K562 (cell line): Measurements from ENCODE around the gene TMEM225B.

Experiments
- PHF21A ChIP-seq: fragments of 450-650 bp; IDR thresholded peaks from 2 replicates; pipeline ENCODE4 v1.6.1; 2017; ENCODE audit warnings: low read depth, borderline replicate concordance
- POLR2A ChIP-seq: fragments of 450-650 bp; conservative IDR thresholded peaks from 2 replicates; pipeline ENCODE4 v1.6.1; 2016
- SIN3A ChIP-seq, 2 experiments: fragments of 150-350 bp in 1 of 2; IDR thresholded peaks; 2 replicates each; pipeline ENCODE4 v1.6.1; 2011 to 2016; ENCODE audit warnings: borderline replicate concordance in 2 of 2, low read depth in 2 of 2, low read length in 2 of 2, mild to moderate bottlenecking in 2 of 2, moderate library complexity in 2 of 2; ENCODE audit not compliant: control insufficient read depth in 1 of 2
- ZBTB7A ChIP-seq: IDR thresholded peaks from 2 replicates; pipeline ENCODE4 v1.6.1; 2011; ENCODE audit warnings: low read depth, mild to moderate bottlenecking, low read length, moderate library complexity, borderline replicate concordance; ENCODE audit not compliant: control insufficient read depth
- TF ChIP-seq, protein P1 (sequence below): sonication (generic); formaldehyde crosslinking; IDR thresholded peaks from 2 replicates; pipeline ENCODE4 v1.8.1; 2022; ENCODE audit warnings: missing genetic modification reagents

DNA sequence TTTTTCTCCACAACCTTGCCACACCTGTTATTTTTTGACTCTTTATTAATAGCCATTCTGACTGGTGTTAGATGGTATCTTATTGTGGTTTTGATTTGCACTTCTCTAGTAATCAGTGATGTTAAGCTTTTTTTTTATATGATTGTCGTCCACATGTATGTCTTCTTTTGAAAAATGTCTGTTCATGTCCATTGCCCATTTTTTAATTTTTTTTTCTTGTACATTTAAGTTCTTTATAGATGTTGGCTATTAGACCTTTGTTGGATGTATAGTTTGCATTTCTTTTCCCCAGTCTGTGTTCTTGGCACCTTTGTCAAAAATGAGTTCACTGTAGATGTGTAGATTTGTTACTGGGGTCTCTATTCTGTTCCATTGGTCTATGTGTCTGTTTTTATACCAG, 47.5 kb downstream of the TMEM225B start:
- TF ChIP-seq POLR2A (no peak), ZBTB7A (no peak), PHF21A (no peak), SIN3A (IDR thresholded peaks at IDR 0.05; ENCODE audit: borderline replicate concordance in 2 of 2, control insufficient read depth in 1 of 2, low read depth in 2 of 2, low read length in 2 of 2) (no peak)
- TF ChIP-seq, protein P1, sequence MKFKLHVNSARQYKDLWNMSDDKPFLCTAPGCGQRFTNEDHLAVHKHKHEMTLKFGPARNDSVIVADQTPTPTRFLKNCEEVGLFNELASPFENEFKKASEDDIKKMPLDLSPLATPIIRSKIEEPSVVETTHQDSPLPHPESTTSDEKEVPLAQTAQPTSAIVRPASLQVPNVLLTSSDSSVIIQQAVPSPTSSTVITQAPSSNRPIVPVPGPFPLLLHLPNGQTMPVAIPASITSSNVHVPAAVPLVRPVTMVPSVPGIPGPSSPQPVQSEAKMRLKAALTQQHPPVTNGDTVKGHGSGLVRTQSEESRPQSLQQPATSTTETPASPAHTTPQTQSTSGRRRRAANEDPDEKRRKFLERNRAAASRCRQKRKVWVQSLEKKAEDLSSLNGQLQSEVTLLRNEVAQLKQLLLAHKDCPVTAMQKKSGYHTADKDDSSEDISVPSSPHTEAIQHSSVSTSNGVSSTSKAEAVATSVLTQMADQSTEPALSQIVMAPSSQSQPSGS (CRISPR knock-in tag) = no peak
